Mesenchymal stem cell (in vitro differentiated cells and primary cell): ENCODE measurements around the gene ADPRM.

Source experiments
- DNase-seq: peaks from one replicate; pipeline ENCODE4 v3.0.0-alpha.2; 2013
- H2AFZ ChIP-seq: one replicate; pipeline ENCODE4 v1.6.1; 2013; ENCODE audit warnings: low read depth, mild to moderate bottlenecking, control low read depth, inconsistent platforms, low read length, moderate library complexity
- H2AK5ac ChIP-seq: 2 replicates; pipeline ENCODE4 v1.6.1; 2013; ENCODE audit warnings: low read length, moderate library complexity, mild to moderate bottlenecking, inconsistent platforms; ENCODE audit not compliant: severe bottlenecking
- H2BK120ac ChIP-seq: one replicate; pipeline ENCODE4 v1.6.1; 2013; ENCODE audit warnings: low read depth, mild to moderate bottlenecking, inconsistent platforms, low read length, moderate library complexity
- H2BK12ac ChIP-seq, 2 experiments: one replicate each; pipeline ENCODE4 v1.6.1; 2013; ENCODE audit warnings: inconsistent platforms in 2 of 2, low read length in 2 of 2, mild to moderate bottlenecking in 2 of 2, moderate library complexity in 2 of 2, control low read depth in 1 of 2
- H2BK15ac ChIP-seq: one replicate; pipeline ENCODE4 v1.6.1; 2013; ENCODE audit warnings: mild to moderate bottlenecking, low read depth, inconsistent platforms; ENCODE audit not compliant: poor library complexity, severe bottlenecking
- H2BK5ac ChIP-seq: 2 replicates; pipeline ENCODE4 v1.6.1; 2013; ENCODE audit warnings: low read depth, mild to moderate bottlenecking, low read length, control low read depth, inconsistent platforms; ENCODE audit not compliant: poor library complexity, severe bottlenecking
- H3K14ac ChIP-seq, 2 experiments: one replicate each; pipeline ENCODE4 v1.6.1; 2013; ENCODE audit warnings: inconsistent platforms in 2 of 2, low read length in 2 of 2, control low read depth in 1 of 2, mild to moderate bottlenecking in 1 of 2, moderate library complexity in 1 of 2
- H3K18ac ChIP-seq, 2 experiments: one replicate each; pipeline ENCODE4 v1.6.1; 2013; ENCODE audit warnings: inconsistent platforms in 2 of 2, low read length in 2 of 2, control low read depth in 1 of 2, low read depth in 1 of 2, mild to moderate bottlenecking in 1 of 2
- H3K23ac ChIP-seq, 2 experiments: one replicate each; pipeline ENCODE4 v1.6.1; 2013; ENCODE audit warnings: inconsistent platforms in 2 of 2, low read length in 2 of 2, mild to moderate bottlenecking in 2 of 2, moderate library complexity in 2 of 2, control low read depth in 1 of 2
- H3K27ac ChIP-seq: 2 replicates; pipeline ENCODE4 v1.5.1; 2013; ENCODE audit warnings: mild to moderate bottlenecking, moderate library complexity, low read length, control low read depth, inconsistent platforms; ENCODE audit not compliant: poor library complexity, severe bottlenecking
- H3K27me3 ChIP-seq, 2 experiments: 2 replicates each; pipeline versions ENCODE4 v1.6.1 to v1.7.0; 2013; ENCODE audit warnings: low read length in 2 of 2, mild to moderate bottlenecking in 2 of 2, moderate library complexity in 2 of 2, control low read depth in 1 of 2, inconsistent platforms in 1 of 2; ENCODE audit not compliant: control insufficient read depth in 1 of 2, insufficient read depth in 1 of 2
- H3K36me3 ChIP-seq, 2 experiments: 2 replicates each; pipeline versions ENCODE4 v1.6.1 to v1.7.0; 2013; ENCODE audit warnings: low read length in 2 of 2, control low read depth in 1 of 2, inconsistent platforms in 1 of 2, low read depth in 1 of 2, mild to moderate bottlenecking in 1 of 2; ENCODE audit not compliant: insufficient read depth in 2 of 2, control insufficient read depth in 1 of 2
- H3K4ac ChIP-seq, 2 experiments: one replicate each; pipeline ENCODE4 v1.6.1; 2013; ENCODE audit warnings: inconsistent platforms in 2 of 2, low read length in 2 of 2, mild to moderate bottlenecking in 2 of 2, moderate library complexity in 2 of 2, control low read depth in 1 of 2, low read depth in 1 of 2
- H3K4me1 ChIP-seq: 2 replicates; pipeline ENCODE4 v1.6.1; 2013; ENCODE audit warnings: low read depth, low read length, control low read depth; ENCODE audit not compliant: control insufficient read depth, insufficient read depth
- H3K4me2 ChIP-seq: 2 replicates; pipeline ENCODE4 v1.6.1; 2013; ENCODE audit warnings: low read length, mild to moderate bottlenecking, inconsistent platforms; ENCODE audit not compliant: poor library complexity, severe bottlenecking
- H3K4me3 ChIP-seq, 2 experiments: 2 replicates each; pipeline versions ENCODE4 v1.5.1 to v1.7.0; 2013; ENCODE audit warnings: low read length in 2 of 2, mild to moderate bottlenecking in 2 of 2, control low read depth in 1 of 2, low read depth in 1 of 2; ENCODE audit not compliant: insufficient read depth in 1 of 2
- H3K79me1 ChIP-seq: replicated peaks from 2 replicates; pipeline ENCODE4 v1.6.1; 2013; ENCODE audit warnings: mild to moderate bottlenecking, control low read depth, low read length, inconsistent platforms; ENCODE audit not compliant: poor library complexity, severe bottlenecking
- H3K9ac ChIP-seq: 2 replicates; pipeline ENCODE4 v1.7.0; 2013; ENCODE audit warnings: mild to moderate bottlenecking, low read length, moderate library complexity
- H3K9me3 ChIP-seq: 2 replicates; pipeline ENCODE4 v1.7.0; 2013; ENCODE audit warnings: mild to moderate bottlenecking, low read length; ENCODE audit not compliant: control insufficient read depth
- H4K8ac ChIP-seq: one replicate; pipeline ENCODE4 v1.6.1; 2013; ENCODE audit warnings: inconsistent platforms, mild to moderate bottlenecking, low read length, moderate library complexity
- H4K91ac ChIP-seq: one replicate; pipeline ENCODE4 v1.6.1; 2013; ENCODE audit warnings: mild to moderate bottlenecking, low read length, inconsistent platforms
- WGBS: methylation state at CpG from one replicate; pipeline ENCODE4 v1.1.7; 2013; ENCODE audit warnings: mixed read lengths; 5-methylcytosine and 5-hydroxymethylcytosine counted together

ADPRM gene

GRCh38 chr17:10657148-10657547 lies 40.2 kb upstream of the ADPRM start, which contains the start of gene MYH3:
TSS of gene MYH3 (minus strand) at chr17:10657309. CDS start at chr17:10655064, 2,245 bp downstream.
- no peak within 1 kb of the TSS for H3K18ac ChIP-seq
- H3K9me3 ChIP-seq, result no peaks in the 10 kb centered on the region
- peaks cover 2% of the 10 kb centered on the region for H3K4me1 ChIP-seq
- no peak within 1 kb of the TSS for H4K91ac ChIP-seq
- 89% methylated on average over 15 of the region's 15 CpGs for whole genome bisulfite sequencing
- DNase-seq, result no peak
- no peak within 1 kb of the TSS for H2AK5ac ChIP-seq
- H3K9ac ChIP-seq, result no peak within 1 kb of the TSS
- H3K14ac ChIP-seq, result no peak within 1 kb of the TSS
- no peak within 1 kb of the TSS for H2BK12ac ChIP-seq
- H3K36me3 ChIP-seq, result peaks cover 5 to 8% of the 10 kb centered on the region in 2 experiments
- no peak within 1 kb of the TSS for H2BK5ac ChIP-seq
- H3K23ac ChIP-seq, result no peak within 1 kb of the TSS
- peaks cover 0 to 3% of the 10 kb centered on the region in 2 experiments for H3K27me3 ChIP-seq
- no peak within 1 kb of the TSS for H3K4me2 ChIP-seq
- no peak within 1 kb of the TSS for H3K27ac ChIP-seq
- no peak within 1 kb of the TSS for H3K4ac ChIP-seq
- no peak within 1 kb of the TSS for H4K8ac ChIP-seq
- H2BK15ac ChIP-seq, result no peak within 1 kb of the TSS
- H2BK120ac ChIP-seq, result no peak within 1 kb of the TSS
- no peak within 1 kb of the TSS for H3K4me3 ChIP-seq
- no peak within 1 kb of the TSS for H2AFZ ChIP-seq
- H3K79me1 ChIP-seq, result no peaks in the 10 kb centered on the region

GRCh38 chr17:10657879-10658278 lies 39.5 kb upstream of the ADPRM start:
- Histone ChIP-seq H2BK12ac (no peak overlapping the region), H2BK5ac (no peak overlapping the region), H3K4me1 (no peaks in the 10 kb centered on the region), H3K18ac (no peak overlapping the region), H3K9ac (no peak overlapping the region), H2BK120ac (no peak overlapping the region), H3K9me3 (no peaks in the 10 kb centered on the region), H3K23ac (no peak overlapping the region), H3K27me3 (peaks cover 0 to 3% of the 10 kb centered on the region in 2 experiments), H3K14ac (no peak overlapping the region), H3K4me2 (no peak overlapping the region), H3K36me3 (peaks cover 5 to 8% of the 10 kb centered on the region in 2 experiments), H2BK15ac (no peak overlapping the region), H3K79me1 (no peaks in the 10 kb centered on the region), H3K27ac (no peak overlapping the region), H3K4ac (no peak overlapping the region), H2AK5ac (no peak overlapping the region), H3K4me3 (no peak overlapping the region), H4K91ac (no peak overlapping the region), H2AFZ (no peak overlapping the region), H4K8ac (no peak overlapping the region)
- DNase-seq, result no peak
- 89% methylated on average over 10 of the region's 10 CpGs for WGBS

- Histone ChIP-seq H3K4me3 (no peak overlapping the region), H3K4me1 (no peaks in the 10 kb centered on the region), H2BK15ac (no peak overlapping the region), H3K14ac (no peak overlapping the region), H3K9ac (no peak overlapping the region), H2BK5ac (no peak overlapping the region), H2BK120ac (no peak overlapping the region), H3K23ac (no peak overlapping the region), H2AFZ (no peak overlapping the region), H3K4me2 (no peak overlapping the region), H3K27ac (no peak overlapping the region), H2AK5ac (no peak overlapping the region), H4K91ac (no peak overlapping the region), H2BK12ac (no peak overlapping the region), H3K27me3 (no peaks in the 10 kb centered on the region), H3K36me3 (peaks cover 5 to 8% of the 10 kb centered on the region in 2 experiments), H3K18ac (no peak overlapping the region), H3K9me3 (no peaks in the 10 kb centered on the region), H3K4ac (no peak overlapping the region), H3K79me1 (no peaks in the 10 kb centered on the region), H4K8ac (no peak overlapping the region)
- no peak for DNase-seq
- 89% methylated on average over 10 of the region's 10 CpGs for WGBS
Measured at GRCh38 chr17:10661437-10661836, 36.0 kb upstream of the ADPRM start.

GRCh38 chr17:10663231-10663630 lies 34.2 kb upstream of the ADPRM start:
- Histone ChIP-seq H4K91ac (no peak overlapping the region), H3K9ac (no peak overlapping the region), H3K4me3 (no peak overlapping the region), H3K4me1 (no peaks in the 10 kb centered on the region), H3K79me1 (no peaks in the 10 kb centered on the region), H3K9me3 (no peaks in the 10 kb centered on the region), H4K8ac (no peak overlapping the region), H3K4me2 (no peak overlapping the region), H2BK12ac (no peak overlapping the region), H3K27me3 (no peaks in the 10 kb centered on the region), H3K4ac (no peak overlapping the region), H3K23ac (no peak overlapping the region), H3K18ac (no peak overlapping the region), H2AK5ac (no peak overlapping the region), H2BK15ac (no peak overlapping the region), H3K14ac (no peak overlapping the region), H2AFZ (no peak overlapping the region), H2BK5ac (no peak overlapping the region), H2BK120ac (no peak overlapping the region), H3K27ac (no peak overlapping the region), H3K36me3 (peaks cover 5% of the 10 kb centered on the region in 2 experiments)
- no peak for DNase-seq
- 95% methylated on average over 6 of the region's 6 CpGs for WGBS
